HG02852 (cell line): ENCODE data around the gene MACROD2.

Source experiments
- ATAC-seq: cut with Tn5 transposase; IDR thresholded peaks from one replicate; pipeline ENCODE4 v1.9.1; 2021; ENCODE audit warnings: mild to moderate bottlenecking, moderate library complexity; ENCODE audit not compliant: unreplicated experiment

MACROD2 gene

DNA sequence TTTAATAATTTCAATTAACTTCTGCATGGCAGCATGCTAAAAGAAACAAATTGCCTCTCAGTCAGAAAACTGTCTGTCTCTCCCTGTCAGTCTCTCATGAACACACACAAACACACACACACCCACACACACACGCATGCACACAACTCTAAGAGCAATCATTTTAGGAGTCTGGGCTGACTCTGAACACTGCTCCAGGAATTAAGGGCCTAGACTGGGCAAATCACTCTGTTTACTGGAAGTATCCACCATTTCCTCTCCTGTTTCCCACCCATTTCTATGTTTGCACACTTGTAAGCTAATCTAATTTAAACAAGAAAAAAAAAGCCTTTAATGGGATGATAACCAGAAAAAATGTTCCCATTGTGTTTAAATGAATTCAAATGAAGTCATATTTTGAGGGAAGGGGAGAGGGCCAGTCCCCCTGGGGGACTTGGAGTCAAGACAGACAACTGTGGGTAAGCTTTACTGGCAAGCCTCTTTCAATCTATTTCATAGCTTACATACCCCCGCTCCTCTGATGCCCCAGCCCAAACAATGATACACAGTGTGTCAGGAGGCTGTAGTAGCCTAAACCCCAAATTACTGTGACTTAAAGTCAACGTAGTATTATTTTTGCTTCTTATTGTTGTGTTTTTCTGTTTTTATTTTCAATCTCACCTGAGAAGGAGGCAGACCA, 789.9 kb downstream of the MACROD2 start:
- no peak for ATAC-seq

DNA sequence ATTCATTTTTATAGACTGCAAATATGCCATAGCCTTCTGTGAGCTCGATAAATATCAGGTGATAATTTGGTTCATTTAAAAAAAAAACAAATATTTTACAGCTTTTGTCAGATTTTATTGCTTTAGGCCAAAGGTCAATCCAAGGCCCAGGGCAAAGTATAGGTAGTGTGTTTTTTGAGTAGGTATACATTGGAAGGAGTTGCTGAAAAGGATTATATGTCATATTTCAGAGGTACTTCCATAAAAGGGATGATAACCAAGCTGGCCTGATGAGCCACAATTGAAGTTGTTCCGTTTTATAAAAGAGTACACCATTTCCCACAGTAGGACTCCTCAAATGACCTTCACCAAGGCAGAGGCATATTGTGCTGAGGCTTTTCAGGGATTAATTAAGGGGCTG, 794.9 kb downstream of the MACROD2 start:
- no peak for ATAC-seq

DNA sequence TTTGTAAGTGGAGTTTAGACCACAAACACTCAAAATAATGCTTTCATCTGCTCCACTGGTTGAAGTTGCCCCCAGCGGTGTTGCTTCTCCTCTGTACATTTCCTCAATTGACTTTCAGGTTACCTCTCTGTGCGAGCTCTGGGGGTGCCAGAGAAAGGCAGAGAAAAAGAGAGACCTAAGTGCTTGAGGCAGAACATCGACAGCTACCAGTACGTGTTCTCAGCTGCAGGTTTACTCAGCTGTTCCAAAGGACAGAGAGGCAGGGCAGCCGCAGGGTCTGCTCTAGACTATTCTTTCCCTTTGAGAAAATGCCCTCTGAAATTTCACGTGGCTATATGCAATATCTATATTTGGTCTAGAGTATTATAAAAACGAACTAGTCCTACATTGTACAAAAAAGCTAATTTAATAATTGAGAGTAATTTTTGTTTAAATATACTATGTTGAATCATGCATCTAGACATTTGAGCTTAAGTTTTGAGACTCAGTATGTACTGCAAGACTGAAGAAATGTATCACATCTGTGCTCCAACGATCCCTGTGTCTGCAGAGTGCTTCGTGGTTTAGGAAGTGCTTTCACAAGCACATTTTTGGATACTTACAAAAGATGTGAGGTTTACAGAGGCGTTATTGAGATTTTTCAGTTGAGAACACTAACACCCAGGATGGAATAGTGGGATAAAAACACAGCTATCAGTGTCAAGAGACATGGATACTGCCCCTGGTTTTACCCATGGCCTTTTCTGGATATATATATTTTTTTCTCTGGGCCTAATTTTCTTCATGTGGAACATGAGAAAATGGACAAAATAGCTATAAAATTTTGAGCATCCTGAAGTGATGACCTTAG, 795.7 kb downstream of the MACROD2 start:
- ATAC-seq = no peak

DNA sequence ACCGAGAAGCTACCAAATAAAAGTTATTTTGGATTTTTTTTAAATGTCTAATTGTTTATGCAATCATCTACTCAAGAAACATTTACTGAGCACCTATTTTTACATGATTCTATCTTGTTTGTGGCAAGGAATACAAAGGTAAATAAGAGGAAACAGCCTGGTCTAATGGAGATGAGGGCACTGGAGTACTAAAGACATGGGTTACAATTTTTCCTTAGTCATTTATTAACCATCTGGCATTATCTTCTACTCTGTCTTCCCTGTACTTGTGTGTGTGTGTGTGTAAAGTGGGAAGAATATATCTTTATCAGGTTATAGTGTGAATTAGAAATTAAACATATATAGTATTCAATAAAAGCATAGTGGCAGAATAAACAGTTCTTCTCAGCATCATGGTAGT, 797.6 kb downstream of the MACROD2 start:
- ATAC-seq = no peak

DNA sequence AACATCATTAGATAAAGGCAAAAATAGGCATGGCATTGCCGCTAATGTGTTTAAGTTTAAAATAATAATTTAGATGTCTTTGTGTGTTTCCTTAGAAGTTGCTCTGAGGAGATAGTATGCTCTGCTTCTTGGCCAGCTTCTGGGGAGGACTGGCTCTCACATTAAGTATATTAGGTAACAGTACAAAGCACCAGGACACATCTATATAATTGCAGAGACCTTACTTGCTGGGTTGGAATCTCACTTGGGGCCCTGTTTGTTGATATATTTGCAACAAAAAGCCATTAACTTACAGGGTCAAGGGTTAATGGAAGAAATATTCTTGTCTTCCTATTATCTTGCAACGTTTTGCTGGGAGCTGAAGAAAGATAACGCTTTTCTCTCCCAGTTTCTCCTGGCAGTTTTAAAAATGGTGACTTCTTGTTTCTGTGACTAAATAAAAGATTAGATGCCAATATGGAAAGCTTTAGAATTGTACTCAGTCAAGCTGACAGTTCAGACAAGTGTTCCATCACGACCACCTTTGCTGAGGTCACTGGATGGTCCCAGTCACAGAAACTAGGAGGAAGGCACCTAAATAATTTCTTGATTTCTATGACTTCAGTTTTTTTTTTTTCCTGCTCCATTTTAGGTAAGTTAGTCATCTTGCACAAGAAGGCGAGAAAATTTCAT, 804.4 kb downstream of the MACROD2 start:
- ATAC-seq = no peak

DNA sequence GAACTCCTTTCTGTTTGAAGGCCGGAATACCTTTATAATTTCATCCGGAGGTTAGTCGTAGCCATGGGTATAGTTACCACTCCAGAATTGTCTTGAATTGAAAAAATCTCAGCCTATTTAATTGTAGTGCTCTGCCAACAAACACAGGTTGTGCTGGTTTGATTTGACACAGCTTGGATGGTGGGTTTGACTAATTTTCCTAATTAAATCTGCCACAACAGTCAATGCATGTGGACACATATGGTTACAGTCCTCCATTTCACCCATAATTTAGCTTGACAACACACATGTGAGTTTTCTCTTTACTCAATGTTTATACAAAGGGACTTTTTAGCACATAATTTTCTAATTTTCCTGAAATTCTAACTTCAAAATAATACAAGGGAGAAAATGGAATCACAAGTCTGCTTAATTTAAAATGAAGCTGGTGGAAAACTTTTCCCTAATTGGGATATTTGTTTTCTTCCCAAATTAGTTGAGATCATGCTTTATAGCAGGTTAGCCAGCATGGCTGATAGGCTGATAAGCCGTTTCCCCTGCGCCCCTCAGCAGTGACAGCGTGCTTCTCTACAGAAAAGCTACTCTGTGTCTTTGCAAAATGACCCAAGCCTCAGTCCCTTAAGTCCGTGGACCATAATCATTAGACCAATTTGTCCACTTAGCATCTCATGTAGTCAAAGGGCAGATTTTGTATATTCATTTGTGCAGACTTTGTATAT, 805.5 kb downstream of the MACROD2 start:
- ATAC-seq = no peak

DNA sequence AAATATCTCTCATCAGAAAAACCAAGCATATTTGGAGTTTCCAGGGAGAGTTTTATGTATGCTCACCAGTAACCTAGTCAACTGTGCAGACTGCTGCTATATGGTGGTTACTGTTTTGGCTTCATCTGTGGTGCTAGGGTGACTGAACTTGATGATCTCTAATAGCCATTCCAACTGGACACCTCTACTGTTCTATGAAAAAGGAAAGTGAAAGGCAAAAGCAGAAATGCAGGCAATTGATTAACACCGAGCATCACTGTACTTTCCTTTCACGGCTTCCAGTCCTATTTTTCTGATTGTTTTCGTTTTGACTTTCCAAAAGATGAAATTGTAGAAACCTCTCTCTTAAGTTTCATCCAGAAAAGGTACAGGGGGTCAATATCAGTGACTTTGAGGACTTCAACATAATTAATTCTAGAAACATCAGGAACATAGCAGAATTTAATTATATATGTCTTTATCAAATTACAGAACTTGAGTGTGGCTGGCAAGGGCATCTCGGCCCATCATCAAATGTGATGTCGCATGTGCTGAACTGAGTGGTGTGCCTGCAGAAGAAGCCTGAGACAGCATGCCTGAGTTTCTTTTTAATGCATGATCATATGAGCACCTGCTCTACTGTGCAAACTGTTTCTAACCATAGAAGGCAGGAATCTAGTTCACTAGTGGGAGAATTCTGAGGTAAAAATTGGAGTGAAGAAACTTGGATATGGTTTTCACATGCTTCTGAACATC, 806.4 kb downstream of the MACROD2 start:
- no peak for ATAC-seq

DNA sequence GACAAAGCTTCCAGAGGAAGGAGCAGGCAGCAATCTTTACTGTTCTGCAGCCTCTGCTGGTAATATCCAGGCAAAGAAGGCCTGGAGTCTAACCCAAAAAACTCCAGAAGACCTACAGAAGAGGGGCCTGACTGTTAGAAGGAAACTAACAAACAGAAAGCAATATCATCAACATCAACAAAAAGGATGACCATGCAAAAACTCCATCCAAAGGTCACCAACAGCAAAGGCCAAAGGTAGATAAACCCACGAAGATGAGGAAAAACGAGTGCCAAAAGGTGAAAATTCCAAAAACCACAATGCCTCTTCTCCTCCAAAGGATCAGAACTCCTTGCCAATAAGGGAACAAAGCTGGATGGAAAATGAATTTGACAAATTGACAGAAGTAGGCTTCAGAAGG, 811.9 kb downstream of the MACROD2 start:
- no peak for ATAC-seq

DNA sequence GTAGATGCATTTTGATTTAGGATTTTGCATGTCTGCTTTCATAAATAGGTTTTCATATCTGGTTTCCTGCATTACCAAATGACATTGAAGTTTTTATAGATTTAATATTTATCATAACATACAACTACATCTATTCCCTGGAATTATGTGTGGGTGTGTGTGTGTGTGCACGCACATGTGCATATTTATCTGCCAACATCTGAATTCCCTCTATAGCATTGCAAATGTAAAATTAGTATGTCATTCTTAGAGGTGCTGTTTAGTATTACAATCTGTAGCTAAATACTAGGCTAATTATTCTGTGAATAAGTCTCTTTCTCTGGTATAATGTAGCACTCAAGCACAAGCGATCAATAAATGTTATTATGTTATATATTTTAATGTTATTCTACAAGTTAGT, 820.0 kb downstream of the MACROD2 start:
- ATAC-seq = no peak

DNA sequence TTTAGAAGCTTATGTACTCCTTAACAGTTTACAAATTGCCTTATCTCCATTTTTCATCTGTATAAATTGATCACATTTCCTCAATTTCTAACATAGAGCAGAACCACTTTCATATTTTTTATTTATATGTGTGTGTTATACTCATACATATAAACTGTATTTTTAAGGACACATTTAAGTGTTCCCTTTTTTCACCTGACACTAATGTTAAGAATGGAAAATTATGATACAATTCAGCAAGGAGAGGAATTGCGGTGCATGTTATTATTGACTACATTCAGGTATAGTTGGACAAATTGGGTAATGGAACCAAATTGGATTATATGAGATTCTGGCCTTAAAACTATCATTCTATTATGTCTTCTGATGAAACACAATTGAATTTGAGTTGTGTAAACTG, 821.2 kb downstream of the MACROD2 start:
- no peak for ATAC-seq

DNA sequence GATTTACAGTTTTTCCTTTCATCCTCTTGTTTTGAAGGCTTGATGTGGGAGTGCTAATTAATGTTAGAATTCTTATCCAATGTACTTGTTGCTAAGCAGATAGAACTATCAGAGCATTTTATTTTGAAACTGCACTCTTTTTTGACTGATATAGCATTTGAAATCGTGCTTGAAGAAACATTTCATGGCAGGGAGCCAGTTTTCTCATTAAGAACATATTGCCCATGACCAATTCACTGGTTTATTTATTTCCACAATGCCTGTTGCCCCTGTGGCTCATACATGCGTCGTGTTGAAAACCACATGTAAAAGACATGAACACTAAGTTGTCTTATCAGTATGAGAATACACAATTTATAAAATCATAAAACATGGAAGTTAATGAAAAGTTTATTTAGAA, 821.8 kb downstream of the MACROD2 start:
- no peak for ATAC-seq

DNA sequence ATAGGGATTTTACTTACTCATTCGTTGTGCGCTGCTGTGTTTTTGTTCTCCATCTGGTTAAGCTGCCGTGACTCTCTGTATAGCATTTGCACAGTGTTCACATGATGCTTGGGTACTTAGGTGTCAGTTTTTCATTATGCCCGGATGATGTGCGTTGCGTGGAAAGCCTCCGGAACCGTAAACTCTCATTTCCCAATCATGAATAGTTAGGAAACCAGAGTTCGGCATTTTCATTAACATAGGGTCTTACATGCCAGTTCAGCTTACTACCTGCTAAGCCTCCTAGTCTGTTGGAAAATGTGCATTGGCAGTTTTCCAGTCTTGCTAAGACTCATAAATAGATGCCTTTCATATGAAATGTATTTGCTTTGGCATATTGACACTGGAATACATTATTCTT, 825.5 kb downstream of the MACROD2 start:
- no peak for ATAC-seq

DNA sequence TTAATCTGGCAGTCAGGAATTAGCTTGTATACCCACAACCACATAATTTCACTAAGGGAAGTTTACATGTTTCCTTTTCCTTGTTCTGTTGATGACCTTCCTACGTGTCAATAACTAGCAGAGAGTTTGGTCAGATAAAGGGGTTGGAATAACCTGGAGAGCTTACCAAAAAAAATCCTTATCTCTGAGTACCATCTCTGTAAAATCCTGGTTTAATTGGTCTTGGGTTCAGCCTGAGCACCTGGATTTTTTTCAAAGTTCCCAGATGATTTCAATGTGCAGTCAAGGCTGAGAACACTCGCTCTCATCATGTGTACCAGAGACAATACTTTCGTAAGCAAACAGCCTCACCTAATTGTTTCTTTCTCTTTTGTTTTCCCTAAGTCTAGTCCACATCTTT, 825.9 kb downstream of the MACROD2 start:
- ATAC-seq = no peak

DNA sequence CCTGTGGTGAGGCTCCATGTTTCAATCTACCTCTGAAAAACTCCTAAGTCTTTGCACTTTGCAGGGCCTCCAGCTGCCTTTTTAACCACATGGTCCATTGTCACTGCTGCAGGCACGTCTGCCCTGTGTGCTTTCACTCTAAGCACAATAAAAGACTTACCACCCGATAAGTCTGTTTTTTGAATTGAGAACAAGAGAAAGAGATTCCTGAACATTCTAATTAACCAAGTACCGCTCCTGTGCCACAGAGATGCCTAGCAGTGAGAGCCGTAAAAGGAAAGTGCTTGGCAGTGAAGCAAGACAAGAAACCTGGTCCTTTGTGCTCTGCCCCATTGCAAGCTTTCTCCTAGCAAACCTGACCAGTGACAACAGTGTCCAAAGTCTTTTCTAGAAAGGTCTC, 829.7 kb downstream of the MACROD2 start:
- ATAC-seq = no peak

DNA sequence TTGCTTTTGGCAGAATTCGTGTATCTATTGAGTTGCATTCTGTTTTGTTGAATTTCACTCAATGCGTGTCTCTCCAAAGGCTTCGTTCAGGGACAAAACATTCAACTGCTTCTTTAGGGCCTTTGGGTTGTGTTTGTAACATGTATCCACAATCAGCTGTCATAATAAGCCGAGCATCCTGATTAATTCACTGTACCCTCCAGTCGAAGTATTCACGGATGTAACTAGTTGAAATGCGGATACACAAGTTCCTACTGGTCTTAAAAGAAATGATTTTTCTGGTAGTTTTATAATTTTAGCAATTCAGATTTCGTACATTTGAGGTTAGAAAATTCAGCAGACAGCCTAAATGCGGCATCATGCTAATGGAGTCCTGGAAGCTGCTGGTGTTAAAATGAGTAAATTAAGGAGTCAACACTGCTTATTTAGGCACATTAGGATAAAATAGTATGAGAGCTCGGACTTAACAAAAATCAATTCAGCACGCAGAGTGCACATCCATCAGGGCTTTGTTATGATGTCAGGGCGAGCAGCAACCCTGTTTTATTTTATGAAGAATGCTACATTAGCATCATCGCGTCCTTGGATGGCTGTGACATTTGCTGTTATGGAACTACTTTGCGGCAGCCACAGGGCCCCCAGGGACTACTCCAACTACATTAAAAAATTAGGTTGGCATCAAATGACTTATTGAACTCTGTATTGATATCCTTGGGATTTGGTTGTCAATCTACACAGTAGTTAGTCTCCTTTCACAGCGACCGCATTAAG, 831.4 kb downstream of the MACROD2 start:
- ATAC-seq = no peak

DNA sequence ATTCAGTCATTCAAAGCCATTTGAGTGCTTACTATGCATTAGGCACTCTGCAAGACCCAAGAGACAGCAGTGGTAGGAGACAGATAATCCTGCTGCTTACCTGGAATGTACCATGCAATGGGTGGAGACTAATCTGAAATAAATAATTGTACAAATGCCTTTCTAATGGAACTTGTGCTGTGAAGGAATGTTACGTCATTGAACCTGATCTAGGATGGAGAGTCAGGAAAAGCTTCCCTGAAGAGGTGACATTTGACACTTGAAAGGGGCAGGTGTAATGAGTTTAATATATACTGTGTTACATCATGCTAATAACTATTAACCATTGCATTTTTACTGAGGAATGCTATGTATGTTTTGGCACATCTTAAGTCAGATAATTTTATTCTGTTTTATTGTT, 833.1 kb downstream of the MACROD2 start:
- ATAC-seq = no peak

DNA sequence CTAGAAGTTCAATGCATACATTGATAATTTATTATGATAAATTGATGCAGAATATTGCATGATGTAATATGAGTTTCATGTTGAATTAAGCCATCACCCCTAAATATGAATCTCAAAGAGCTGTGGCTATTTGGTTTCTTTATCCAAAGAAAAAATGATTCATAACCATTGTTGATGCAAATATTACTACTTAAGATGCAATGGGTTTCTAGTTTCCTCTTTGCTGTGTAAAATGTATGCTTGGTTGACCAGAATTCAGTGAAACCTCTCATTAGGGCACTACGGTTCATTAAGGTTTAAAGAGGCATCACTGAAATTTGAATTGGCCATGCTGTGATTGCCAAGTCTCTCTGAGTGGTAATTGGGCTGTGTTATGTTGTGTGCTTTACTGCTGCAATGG, 834.6 kb downstream of the MACROD2 start:
- peak; percentile 47 for ATAC-seq

DNA sequence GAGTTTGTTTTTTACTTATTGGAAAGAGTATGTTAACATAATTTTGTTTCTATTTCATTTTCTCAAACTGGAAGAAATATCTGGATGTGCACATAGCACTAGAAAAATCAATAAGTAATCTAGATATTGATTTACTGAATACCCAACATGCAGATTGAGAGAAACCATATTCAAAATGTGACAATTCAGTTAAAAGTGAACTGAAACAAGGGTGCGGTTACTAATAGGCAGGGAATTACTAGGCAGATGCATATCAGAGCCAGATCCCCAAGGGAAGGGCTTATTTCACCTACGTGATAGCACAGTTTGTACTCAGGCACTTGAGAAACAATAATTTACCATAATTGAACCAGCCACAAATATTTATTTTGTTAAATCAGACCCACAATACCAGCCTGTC, 835.1 kb downstream of the MACROD2 start:
- ATAC-seq = peak; percentile 75

DNA sequence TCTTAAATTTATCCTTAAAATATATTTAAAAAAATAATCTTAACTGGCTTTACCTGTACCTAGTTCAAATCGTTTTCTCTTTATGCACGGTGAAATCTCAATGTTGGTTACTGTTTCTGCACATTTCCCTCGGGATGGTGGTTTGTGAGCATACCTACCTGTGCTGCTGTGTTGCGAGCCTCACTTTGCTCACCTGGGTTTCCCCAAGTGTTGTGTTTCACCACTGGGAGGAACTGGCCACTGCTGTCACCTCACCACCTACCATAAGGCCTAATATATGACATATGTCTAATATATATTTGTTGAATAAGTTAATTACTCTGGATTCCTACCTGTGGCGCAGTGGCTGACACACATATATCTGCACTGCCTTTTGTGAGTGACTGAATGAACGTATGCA, 835.6 kb downstream of the MACROD2 start:
- ATAC-seq = no peak

DNA sequence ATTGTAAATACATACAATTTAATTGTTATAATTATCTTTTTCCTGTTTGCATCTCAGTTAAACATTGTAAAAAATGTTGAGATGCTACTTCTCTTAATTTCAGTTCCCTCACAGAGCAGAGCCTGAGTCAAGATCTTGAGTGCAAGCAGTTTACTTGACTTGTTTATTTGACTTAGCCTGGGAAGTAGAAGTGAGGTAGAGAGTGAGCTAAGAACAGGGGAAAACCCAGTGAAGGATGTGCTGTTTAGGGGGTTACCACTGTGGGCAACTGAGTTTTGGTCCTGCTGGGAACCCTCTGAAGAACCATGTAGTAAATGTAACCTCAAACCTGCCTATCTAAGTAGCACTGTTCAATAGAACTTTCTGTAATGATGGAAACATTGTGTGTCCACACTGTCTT, 837.3 kb downstream of the MACROD2 start:
- ATAC-seq = peak; percentile 73
